ENCODE measurements around the gene HSPG2. TPM values are rescaled to one million over a fixed set of nuclear protein-coding genes. Genes with fewer than 3 reads are reported as not detected.
A peak's percentile ranks its signal among the peaks of the same experiment; 100 is the strongest.

The HSPG2 gene
- total and polyA plus RNA-seq, 9 of the 15 experiments (the other 6 are each of a cell fraction or from before 2014, with no cell fraction given), result 0.14 to 160 (median 15.7) TPM

DNA sequence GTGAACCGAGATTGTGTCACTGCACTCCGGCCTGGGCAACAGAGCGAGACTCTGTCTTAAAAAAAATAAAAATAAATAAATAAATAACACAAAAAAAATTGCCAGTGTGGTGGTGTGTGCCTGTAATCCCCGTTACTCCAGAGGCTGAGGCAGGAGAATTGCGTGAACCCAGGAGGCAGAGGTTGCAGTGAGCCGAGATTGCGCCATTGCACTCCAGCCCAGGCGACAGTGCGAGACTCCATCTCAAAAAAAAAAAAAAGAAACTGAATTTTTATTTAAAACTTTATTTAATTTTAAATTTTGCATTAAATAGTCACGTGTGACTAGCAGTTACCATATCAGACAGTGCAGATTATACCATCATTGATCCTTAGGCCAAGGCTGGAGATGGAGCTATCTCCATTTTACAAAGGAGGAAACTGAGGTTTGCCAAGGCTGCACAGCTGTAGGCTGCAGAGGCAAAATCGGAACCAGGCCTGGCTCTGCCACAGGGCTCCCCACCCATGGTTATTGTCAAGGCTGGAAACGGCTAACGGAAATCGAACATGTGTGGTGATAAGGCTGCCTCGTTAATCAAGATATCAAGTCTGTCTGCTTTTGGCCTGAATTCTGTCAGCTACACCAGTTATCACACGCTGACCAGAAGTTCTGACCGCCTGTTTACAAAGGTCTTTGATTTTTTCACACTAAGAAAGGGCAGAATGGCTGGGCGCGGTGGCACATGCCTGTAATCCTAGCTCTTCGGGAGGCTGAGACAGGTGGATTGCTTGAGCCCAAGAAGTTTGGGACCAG lies 20.5 kb downstream of the HSPG2 start (continued):
- TF ChIP-seq, protein P1, sequence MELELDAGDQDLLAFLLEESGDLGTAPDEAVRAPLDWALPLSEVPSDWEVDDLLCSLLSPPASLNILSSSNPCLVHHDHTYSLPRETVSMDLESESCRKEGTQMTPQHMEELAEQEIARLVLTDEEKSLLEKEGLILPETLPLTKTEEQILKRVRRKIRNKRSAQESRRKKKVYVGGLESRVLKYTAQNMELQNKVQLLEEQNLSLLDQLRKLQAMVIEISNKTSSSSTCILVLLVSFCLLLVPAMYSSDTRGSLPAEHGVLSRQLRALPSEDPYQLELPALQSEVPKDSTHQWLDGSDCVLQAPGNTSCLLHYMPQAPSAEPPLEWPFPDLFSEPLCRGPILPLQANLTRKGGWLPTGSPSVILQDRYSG (tag; conservative IDR thresholded peaks at IDR 0.05; ENCODE audit: low read depth), result 0 out of 2 replicates have a peak, but pooled peaks have one; percentile 48
- TF ChIP-seq ZNF23 (CRISPR knock-in tag; IDR thresholded peaks at IDR 0.05) (no peak), ZNF583 (CRISPR knock-in tag; IDR thresholded peaks at IDR 0.05) (0 out of 2 replicates have a peak, but pooled peaks have one; percentile 22), NCOR1 (IDR thresholded peaks at IDR 0.05) (peak; percentile 89), EZH2 (IDR thresholded peaks at IDR 0.05; ENCODE audit: borderline replicate concordance, low read depth, low read length) (no peak), EWSR1 (IDR thresholded peaks at IDR 0.05; ENCODE audit: borderline replicate concordance, low read depth, partially characterized antibody) (no peak), FOXJ2 (tag; IDR thresholded peaks at IDR 0.05) (peak; percentile 61; the same call in 1 of the 2 replicates), ZNF263 (CRISPR knock-in tag; IDR thresholded peaks at IDR 0.05; ENCODE audit: borderline replicate concordance) (no peak), ZNF282 (CRISPR knock-in tag; IDR thresholded peaks at IDR 0.05) (no peak), PTBP1 (IDR thresholded peaks at IDR 0.05; ENCODE audit: low read depth, low read length) (no peak), CHD4 (IDR thresholded peaks at IDR 0.05; ENCODE audit: insufficient read depth, insufficient replicate concordance, low read depth, low read length, poor library complexity, severe bottlenecking) (no peak), MEIS2 (IDR thresholded peaks at IDR 0.05; ENCODE audit: partially characterized antibody) (peak; percentile 96), RBM34 (IDR thresholded peaks at IDR 0.05; ENCODE audit: borderline replicate concordance, insufficient read depth, low read length) (no peak), STAG1 (CRISPR knock-in tag; IDR thresholded peaks at IDR 0.05; ENCODE audit: borderline replicate concordance) (no peak), BRCA1 (IDR thresholded peaks at IDR 0.05) (no peak), BRCA1 (CRISPR knock-in tag; IDR thresholded peaks at IDR 0.05) (no peak)
- TF ChIP-seq, protein P2, sequence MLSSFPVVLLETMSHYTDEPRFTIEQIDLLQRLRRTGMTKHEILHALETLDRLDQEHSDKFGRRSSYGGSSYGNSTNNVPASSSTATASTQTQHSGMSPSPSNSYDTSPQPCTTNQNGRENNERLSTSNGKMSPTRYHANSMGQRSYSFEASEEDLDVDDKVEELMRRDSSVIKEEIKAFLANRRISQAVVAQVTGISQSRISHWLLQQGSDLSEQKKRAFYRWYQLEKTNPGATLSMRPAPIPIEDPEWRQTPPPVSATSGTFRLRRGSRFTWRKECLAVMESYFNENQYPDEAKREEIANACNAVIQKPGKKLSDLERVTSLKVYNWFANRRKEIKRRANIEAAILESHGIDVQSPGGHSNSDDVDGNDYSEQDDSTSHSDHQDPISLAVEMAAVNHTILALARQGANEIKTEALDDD (IDR thresholded peaks at IDR 0.05), result peak; percentile 70
- TF ChIP-seq, protein P3, sequence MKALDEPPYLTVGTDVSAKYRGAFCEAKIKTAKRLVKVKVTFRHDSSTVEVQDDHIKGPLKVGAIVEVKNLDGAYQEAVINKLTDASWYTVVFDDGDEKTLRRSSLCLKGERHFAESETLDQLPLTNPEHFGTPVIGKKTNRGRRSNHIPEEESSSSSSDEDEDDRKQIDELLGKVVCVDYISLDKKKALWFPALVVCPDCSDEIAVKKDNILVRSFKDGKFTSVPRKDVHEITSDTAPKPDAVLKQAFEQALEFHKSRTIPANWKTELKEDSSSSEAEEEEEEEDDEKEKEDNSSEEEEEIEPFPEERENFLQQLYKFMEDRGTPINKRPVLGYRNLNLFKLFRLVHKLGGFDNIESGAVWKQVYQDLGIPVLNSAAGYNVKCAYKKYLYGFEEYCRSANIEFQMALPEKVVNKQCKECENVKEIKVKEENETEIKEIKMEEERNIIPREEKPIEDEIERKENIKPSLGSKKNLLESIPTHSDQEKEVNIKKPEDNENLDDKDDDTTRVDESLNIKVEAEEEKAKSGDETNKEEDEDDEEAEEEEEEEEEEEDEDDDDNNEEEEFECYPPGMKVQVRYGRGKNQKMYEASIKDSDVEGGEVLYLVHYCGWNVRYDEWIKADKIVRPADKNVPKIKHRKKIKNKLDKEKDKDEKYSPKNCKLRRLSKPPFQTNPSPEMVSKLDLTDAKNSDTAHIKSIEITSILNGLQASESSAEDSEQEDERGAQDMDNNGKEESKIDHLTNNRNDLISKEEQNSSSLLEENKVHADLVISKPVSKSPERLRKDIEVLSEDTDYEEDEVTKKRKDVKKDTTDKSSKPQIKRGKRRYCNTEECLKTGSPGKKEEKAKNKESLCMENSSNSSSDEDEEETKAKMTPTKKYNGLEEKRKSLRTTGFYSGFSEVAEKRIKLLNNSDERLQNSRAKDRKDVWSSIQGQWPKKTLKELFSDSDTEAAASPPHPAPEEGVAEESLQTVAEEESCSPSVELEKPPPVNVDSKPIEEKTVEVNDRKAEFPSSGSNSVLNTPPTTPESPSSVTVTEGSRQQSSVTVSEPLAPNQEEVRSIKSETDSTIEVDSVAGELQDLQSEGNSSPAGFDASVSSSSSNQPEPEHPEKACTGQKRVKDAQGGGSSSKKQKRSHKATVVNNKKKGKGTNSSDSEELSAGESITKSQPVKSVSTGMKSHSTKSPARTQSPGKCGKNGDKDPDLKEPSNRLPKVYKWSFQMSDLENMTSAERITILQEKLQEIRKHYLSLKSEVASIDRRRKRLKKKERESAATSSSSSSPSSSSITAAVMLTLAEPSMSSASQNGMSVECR (CRISPR knock-in tag; IDR thresholded peaks at IDR 0.05), result no peak
- TF ChIP-seq, protein P4, sequence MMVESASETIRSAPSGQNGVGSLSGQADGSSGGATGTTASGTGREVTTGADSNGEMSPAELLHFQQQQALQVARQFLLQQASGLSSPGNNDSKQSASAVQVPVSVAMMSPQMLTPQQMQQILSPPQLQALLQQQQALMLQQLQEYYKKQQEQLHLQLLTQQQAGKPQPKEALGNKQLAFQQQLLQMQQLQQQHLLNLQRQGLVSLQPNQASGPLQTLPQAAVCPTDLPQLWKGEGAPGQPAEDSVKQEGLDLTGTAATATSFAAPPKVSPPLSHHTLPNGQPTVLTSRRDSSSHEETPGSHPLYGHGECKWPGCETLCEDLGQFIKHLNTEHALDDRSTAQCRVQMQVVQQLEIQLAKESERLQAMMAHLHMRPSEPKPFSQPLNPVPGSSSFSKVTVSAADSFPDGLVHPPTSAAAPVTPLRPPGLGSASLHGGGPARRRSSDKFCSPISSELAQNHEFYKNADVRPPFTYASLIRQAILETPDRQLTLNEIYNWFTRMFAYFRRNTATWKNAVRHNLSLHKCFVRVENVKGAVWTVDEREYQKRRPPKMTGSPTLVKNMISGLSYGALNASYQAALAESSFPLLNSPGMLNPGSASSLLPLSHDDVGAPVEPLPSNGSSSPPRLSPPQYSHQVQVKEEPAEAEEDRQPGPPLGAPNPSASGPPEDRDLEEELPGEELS (CRISPR knock-in tag; IDR thresholded peaks at IDR 0.05; ENCODE audit: borderline replicate concordance), result no peak
